ENCODE results near the gene MINDY3.
"Not testable (repeated sequence)": the region's sequence is repeated elsewhere in the genome, so short reads cannot be mapped to it uniquely, and the experiment has no call there.

The MINDY3 gene

DNA sequence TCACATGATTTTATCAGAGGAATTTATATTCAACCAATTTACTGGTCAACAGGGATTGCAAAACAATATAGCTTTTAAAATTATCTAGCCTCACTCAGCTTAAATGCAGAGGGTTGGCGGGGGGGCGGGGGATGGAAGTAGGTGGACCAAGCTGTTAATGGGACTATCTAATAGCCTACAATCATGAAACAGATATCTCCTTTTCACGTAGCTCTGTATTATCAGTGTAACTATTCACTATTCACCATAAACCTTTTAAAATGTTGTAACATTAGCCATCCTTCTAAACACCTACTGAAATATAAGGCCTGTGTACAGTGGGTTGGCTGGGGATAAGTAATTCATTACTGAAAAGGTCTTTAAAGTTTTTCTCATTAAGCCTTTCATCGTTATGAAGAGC, 56.2 kb downstream of the MINDY3 start:
- FAIRE-seq, result no peak

DNA sequence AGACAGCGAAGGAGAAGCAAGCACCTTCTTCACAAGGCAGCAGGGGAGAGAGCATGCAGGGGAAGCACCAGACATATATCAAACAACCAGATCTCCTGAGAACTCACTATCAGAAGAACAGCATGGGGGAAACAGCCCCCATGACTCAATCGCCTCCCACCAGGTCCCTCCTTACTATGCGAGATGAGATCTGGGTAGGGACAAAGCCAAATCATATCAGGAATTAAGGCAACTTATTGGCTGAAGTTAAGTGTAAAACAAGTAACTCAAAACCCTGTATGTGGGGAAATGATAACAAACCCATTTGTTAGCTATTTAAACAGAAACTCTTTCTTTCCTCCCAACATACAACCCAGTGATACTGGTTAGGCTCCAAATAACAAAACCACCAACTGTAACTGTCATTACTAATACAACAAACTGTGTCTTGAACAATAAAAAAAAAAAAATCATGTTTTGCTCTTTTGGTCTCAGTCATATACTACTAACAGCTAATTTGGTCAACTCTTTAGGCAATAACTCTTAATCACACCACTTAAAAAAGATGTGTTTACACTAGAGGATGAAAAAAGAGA, 57.8 kb downstream of the MINDY3 start:
- FAIRE-seq, result no peak

DNA sequence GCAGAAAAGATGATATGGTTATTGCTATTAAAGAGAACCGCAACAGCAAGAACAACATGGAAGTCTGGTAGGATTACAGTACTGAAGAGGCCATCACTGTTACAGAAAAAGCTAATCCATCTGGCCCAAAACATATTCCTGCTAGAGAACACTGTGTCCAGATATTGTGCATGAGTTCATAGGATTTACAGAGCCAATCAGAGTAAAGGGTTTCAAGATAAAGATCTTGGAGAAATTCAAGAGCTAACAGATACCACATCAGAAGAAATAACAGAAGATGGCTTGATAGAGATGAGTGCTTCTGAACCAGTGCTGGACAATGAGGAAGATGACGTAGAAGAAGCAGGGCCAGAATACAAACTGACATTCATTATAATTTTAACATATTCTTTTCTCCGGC, 58.7 kb downstream of the MINDY3 start:
- FAIRE-seq, result no peak

DNA sequence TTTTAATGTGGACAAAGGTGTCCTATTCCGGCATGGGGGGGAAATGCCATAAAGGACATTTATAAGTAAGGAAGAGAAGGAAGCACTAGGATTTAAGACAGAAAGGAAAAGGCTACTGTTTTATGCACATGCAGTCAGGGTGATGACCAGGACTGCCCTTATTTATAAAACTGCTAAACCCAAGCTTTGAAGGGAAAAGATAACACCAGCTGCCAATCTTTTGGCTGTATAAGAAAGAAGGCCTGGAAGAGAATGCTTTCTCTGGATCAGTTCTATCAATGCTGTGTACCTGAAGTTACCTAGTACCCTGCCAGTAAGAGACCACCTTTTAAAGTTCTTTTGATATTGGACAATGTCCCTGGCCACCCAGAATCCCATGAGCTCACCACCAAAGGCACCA, 59.2 kb downstream of the MINDY3 start:
- no peak for FAIRE-seq

DNA sequence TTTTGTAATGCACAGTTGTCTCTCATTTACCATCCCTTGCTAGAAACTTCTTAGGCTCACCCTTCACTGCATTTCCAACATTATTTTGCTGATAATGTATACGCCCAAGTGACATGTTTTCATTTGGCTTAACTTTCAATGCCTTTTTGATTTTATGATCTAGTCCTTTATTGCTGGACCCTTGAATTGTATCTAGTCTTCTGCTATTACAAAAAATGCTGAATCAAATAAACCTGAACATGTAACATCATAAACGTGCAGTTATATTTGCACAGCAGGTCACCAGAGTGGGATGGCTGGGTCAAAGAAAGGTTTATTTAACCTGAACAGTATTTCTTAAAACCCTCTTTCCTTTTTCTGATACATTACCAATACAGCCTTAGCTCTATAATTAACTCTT, 63.0 kb downstream of the MINDY3 start:
- FAIRE-seq, result no peak

DNA sequence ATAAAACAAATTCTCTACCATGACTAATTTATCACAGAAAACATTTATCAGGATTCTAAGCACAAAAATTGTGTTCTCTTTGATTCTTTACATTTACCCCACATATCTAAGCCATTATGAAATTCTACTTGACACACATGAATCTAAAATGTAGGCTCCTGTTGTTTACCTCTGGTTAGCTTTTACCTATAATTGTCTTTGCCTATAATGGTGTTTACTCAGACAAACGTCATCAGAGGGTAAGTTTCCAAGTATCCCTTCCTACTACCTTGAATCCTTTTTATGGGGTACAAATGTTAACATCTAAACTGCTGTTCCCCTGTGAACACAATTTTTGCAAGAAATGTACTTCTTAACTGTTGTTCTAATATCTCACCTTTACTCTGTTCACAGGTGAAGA, 63.5 kb downstream of the MINDY3 start:
- no peak for FAIRE-seq

DNA sequence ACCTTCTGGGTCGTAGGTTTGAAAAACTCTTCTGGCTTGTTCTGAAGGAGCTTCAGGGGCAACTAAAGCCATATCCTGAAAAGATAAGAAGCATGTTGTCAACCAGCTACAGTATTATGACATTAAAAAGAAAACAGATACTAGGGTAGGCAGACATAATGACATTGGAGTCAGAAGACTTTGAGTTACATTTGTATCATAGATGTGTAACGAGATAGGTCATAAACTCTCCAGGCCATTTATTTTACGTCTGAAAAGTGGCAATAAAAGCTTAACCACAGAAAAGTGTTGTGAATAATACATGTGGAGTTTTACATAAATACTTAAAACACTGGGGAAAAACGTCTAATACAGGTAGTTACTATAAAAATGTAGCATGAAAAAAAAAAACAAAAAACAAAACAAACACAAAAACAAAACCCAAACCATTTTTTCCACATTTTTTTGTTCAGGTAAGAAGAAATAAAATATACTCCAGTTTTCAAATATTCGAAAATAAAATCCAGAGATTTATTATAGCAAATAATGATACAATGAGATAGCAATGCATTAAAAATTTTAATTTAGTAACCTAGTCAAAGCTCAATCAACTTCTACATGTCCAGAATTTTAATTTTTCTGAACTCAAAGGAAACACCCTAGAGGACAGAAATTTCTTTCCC, 64.1 kb downstream of the MINDY3 start:
- peak; percentile 78 for FAIRE-seq

DNA sequence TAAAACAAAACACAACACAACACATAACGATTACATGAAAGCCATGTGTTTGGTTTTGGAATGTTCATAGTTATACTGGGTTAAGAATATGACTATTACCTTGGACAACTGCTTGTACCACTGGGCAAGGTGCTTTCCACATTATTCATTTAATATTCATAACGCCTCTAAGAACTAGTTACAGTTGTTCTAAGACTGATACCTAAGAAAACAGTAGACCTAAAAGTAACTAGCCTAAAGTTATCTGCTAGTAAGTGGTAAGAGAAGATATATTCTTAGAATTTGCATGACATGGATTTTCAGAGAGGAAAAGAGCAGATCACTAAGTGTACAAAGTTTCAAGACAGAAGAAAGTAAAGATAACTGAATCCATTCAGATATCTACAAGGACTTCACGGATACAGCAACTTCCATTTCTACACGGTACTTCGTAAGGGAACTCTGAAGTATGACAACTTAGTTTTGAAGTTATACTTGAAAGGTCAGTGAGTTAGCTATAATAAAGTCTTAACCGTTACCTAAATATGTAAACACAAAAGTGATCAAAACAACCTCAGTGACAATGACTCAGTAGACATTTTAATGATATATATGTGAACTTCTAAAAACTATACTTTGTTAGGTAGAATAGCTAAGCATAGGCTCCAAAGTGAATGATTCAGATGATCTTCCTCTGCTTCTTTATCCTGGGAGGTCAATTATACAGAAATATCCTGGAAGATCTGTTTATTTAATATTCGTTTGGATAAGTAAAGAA, 65.1 kb downstream of the MINDY3 start:
- FAIRE-seq, result no peak

DNA sequence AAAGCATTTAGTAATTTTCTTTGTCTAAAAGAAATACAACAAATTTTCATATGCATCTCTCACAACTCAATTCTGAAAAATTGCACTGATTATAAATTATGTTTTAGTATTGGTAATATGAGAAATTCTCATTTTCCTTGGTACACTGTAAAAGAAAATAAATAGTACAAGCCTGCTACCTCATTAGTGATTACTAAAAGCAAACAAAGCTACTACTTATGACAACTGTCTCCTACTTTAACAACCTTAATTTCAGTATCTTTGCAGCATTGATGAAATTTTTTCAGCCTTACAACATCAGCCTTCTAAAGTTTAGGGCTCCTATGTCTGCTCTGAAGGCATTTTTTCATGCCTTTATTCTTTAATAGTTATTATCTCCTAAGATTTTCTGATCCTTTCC, 65.7 kb downstream of the MINDY3 start:
- no peak for FAIRE-seq

DNA sequence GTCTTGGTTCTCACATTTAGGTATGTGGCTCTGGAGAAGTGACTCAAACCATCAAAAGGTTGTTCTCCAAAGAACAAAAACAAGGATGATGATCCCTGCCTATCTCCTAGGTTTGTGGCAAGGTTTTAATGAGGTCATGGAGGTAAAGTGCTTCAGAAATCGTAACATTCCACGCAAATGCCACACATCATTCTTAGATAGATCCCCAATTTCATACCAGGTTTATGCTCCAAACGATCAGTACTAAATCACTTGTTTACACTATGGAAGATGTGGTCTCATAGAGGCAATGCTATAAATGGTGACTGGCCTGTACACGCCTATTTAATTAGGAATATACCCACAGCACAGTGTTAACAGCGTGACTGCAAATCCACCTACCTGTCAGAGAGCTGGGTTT, 66.6 kb downstream of the MINDY3 start:
- FAIRE-seq, result no peak

DNA sequence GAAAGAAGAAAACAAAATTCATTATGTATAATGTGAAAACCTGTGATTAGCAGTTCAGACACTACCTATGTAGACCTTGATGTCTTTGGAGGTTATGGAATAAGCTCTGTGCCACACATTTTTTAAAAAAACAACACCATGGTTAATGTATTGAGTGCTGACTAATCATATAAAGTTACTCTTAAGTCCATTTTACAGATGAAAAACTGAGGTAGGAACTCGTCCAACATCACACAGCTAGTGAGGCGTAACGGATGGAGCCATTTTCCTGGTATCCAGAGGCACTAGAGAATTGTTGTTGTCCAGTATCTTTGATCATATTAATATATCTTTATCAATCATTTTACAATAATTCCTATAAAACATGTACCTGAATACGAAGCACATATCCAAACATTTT, 67.5 kb downstream of the MINDY3 start:
- no peak for FAIRE-seq

DNA sequence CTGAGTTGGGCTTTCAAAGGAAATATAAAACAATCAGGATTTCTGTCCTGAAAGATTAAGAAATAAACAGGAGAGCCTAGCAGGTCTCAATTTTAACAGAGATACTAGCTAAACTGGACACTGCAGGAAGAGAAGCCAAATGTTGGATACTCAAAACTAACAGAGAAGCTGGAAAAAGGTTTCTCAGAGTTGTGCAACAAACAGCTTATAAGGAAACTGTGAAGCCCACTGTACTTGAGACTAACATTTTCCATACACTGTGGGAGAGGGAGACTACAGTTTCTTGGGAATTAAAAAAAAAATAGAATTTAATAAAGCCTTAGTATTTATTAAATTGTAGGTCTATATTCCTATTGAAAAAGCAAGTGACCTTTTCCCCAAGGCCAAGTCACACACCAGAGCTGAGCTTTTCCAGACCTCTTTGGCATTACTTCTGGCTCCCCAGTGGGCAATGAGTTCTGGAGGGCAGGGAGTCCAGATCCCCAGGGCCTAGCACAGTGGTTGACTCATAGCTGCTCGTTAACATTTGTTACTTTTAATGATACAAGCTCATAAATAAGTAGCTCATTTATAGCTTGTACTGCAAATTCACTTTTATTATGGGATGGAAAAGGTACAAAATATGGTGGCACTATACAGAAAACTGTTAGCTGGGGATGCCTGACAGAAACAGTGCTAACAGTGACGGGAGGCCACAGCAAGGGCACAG, 68.3 kb downstream of the MINDY3 start:
- FAIRE-seq, result no peak

DNA sequence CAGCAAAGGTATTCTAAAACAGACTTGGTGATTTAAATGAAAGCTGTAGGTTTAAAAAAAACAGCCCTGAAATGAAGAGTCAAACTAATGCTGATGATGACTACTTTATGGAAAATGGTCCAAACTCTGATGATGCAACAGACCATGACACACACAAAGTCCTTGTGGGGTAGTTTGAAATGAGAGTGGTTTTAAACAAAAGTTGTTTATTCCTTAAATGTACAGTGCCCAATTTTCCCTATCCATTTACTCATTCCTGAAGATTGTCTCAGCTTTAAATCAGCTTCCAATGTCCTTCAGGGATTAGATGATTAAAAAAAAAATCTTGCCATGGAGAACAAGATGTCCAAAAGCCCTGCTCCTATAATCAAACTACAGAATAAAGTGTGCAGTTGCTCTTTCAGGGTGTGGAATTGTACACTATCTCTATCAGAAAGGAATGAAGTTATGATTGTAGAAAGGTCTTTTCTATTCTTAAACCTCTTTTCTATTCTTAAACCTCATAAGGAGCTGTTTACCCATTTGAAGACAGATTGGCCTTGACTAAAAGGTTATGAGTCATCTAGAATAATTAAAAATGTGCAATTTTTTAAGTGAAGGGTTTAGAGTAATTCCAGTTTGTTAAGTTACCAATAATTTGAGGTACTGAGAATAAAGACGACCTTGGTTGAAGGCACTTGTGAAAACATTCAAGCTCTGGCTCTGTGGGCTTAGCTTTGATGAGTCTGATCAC, 70.3 kb downstream of the MINDY3 start:
- no peak for FAIRE-seq

DNA sequence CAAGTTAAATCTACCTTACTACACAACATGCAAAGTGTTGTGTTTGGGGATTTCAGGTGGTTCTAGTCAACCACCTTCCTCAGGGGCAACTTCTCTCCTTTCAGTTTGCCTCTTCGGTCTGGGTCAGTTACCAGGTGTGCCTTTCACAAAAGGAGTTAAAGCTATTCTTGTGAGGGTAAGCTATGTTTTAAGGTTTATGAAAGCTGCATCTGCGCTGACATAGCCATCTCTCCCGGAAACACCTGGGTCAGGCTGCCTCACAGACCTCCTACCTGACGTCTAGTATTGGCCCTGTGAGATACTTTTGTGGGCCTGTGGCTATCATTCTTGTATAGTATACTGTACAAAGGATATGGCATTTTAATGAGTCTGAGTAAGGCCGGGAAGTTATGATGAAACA, 72.9 kb downstream of the MINDY3 start:
- FAIRE-seq, result no peak

DNA sequence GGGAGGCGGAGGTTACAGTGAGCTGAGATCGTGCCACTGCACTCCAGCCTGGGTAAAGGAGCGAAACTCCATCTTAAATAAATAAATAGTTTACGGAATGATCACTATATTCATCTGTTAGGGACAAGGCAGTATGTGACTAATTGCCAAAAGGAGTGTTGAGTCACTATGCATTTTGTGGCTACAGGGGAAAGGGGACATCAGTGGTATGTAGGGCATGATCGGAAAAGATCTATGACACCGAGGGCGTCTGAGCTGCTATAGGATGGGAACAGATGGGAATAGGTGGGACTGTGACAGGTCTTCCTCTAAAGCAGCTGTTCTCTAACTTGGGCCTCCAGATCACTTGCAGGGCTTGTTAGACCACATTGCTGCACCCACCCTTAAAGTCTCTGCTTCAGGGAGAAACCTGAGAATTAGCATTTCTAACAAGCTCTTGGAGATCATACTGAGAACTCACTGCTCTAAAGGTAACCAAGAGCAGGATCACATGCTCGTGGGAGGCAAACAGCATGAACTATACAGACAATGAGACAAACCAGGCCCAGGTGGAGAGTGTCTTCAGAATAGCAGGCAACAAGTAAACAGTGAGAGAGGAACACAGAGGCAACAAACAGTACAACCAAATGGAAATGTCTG, 75.5 kb downstream of the MINDY3 start:
- FAIRE-seq, result no peak

DNA sequence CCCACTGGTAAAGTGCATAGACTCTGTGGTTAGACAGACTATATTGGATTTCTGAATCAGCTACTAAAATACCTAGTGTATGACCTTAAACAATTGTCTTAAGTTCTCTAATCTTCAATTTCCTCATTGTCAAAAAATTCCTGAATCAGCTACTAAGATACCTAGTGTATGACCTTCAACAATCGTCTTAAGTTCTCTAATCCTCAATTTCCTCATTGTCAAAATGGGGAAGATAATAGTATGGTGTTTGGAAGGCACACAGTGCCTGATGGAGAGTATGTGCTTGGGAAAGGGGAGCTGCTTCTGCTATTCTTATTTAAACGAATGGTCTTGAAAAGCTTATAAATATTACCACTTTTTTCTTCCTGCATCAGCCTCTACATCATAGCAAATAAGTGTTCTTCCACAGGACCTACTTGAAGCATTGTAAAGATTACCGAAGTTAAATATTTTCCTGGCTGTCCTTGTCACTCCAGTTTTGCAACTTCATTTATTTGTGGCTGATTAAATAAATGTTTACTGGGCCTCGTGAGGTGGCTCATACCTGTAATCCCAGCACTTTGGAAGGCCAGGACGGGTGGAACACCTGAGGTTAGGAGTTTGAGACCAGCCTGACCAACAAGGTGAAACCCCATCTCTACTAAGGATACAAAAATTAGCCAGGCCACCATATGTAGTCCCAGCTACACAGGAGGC, 76.2 kb downstream of the MINDY3 start:
- FAIRE-seq, result no peak

DNA sequence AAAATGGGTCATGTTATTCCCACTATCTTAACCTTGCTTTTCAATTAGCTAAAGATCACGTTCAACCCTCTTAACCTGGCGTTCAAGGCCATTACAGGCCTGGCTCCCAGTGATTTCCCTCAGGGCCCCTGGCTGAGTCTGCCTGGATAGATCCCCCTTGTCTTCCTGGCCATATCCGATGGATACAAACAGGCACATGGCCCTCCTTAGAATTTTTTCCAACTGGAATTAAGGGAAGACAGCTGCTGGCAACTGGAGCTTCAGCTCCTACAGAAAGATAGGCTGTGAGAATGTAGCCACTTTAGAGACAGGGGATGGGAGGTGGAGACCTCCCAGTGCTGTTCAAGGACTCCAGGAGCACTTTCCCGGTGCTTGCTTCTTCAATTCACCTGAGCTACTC, 77.5 kb downstream of the MINDY3 start:
- FAIRE-seq, result no peak

DNA sequence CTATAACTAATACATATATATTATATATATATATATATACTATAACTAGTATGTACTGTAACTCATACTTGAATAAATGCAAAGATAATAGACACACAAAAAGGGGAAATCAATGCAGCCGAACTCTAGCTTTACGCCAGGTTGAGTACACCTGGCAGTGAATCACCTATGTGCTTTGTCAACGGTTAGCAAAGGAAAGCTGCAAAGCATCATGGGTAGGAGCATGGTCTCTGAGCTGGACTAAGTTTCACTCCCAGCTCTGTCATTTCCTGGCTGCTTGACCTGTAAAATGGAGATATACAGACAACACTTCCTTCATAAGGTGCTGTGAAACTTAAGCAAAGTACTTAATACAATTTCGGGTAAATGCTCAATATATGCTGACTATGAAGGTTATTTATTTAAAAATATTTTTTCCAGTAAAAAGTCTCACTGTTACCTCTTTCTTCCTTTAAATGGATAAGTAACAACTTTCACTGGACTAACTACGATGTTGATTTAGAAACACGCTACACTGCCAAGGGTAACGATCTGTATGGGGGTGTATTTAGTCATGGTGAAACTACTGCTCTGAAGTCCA, 78.8 kb downstream of the MINDY3 start:
- no peak for FAIRE-seq

DNA sequence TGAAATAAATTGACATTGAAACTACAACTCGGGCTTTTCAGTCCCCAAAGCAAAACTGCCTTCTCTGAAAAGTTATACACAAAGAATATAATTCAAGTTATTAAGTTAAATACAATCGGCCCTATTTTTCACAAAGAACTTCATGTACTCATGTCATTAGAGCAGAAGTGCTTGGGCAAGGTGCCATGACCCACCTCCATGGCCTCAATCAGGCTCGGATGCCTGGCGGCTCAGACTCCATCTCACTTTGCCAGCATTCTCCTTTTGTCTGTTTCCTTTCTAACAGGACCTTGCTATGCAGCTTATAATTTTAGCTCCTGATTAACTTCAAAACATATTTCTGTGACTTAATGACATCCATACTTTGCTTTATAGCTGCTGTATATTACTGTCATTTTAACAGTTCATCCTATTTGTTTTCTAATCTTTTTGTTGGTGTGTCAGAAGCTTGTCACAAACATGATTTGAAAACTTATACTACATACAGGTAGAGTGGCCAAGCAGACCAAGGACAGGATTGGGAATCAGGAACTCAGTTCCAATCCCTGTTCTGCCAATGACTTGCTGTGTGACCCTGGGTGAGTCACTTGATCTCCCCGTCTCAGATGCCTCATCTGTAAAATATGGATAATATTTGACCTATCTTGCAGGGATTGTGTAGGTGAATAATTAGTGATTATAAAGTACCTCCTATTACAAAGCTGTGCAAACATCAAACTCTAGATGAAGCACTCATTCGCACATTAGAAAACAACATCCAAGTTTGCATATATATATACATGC, 79.8 kb downstream of the MINDY3 start:
- no peak for FAIRE-seq

DNA sequence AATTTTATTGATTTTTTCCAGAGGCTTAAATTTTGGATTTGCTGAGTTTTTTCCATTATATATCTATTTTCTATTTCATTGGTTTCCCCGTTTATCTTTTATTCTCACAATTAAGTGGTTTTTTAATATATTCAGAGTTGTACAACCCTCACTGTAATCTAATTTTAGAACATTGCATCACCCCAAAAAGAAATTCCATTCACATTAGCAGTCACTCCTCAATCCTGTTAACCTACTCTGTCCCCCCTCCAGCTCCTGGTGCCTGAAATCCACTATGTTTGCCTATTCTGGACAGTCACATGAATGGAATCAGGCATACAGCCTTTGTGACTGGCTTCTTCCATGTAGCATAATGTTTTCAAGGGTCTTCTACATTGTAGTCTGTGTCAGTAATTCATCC, 84.8 kb downstream of the MINDY3 start:
- FAIRE-seq, result no peak

DNA sequence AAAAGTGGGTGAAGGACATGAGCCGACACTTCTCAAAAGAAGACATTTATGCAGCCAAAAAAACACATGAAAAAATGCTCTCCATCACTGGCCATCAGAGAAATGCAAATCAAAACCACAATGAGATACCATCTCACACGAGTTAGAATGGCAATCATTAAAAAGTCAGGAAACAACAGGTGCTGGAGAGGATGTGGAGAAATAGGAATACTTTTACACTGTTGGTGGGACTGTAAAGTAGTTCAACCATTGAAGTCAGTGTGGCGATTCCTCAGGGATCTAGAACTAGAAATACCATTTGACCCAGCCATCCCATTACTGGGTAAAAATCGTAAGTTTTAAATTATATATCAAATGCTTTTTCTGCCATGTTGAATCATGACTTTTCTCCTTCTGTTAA, 85.8 kb downstream of the MINDY3 start:
- FAIRE-seq, result not testable (repeated sequence)
